ENCODE measurements around the gene HOXA6.

The HOXA6 gene

DNA sequence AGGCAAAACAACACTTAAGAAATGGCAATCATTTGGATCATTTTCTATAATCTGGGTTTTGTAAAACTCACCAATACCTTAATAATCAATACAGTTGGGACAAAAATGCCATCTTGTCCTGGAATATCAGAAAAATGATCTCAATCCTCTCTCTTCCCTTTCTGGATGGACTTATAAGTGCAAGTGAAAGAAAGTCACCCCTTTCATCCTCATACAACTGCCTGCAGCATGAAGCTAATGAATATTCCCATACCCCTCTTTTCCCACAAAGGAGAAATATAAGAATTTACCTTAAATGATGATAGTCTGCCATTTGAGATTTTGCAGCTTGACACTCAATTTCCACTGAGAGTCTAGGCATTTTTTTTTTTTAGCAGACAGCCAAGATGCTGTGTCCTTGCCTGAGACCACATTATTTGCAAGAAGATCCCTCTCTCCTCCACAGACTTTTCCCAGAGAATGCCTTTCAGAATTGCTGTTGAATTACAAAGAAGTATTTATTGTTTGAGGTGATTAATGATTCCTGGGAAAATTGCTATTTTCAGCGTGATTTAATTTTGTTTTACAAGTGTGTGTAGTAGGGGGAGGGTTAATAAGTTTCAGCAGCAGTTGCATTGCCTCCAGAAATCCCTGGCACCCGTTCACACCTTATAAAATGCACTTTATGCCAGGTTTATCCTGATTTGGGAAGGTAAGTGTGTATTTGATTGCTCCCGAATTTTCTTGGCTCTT is 20.8 kb downstream of the HOXA6 start:
- Mint-ChIP-seq H3K36me3 (ENCODE audit: low read depth) (peaks cover 66% of the 10 kb centered on the region), H3K9me3 (no peaks in the 10 kb centered on the region), H3K27ac (peak overlapping the region; percentile 98 to 100 (median 99)), H3K27me3 (ENCODE audit: low read depth) (peaks cover 5% of the 10 kb centered on the region), H3K4me3 (peak overlapping the region; percentile 67 to 91 (median 83)), H3K4me1 (peaks cover 84% of the 10 kb centered on the region)
- TF ChIP-seq, protein P1, sequence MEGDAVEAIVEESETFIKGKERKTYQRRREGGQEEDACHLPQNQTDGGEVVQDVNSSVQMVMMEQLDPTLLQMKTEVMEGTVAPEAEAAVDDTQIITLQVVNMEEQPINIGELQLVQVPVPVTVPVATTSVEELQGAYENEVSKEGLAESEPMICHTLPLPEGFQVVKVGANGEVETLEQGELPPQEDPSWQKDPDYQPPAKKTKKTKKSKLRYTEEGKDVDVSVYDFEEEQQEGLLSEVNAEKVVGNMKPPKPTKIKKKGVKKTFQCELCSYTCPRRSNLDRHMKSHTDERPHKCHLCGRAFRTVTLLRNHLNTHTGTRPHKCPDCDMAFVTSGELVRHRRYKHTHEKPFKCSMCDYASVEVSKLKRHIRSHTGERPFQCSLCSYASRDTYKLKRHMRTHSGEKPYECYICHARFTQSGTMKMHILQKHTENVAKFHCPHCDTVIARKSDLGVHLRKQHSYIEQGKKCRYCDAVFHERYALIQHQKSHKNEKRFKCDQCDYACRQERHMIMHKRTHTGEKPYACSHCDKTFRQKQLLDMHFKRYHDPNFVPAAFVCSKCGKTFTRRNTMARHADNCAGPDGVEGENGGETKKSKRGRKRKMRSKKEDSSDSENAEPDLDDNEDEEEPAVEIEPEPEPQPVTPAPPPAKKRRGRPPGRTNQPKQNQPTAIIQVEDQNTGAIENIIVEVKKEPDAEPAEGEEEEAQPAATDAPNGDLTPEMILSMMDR (IDR thresholded peaks at IDR 0.05; ENCODE audit: unreplicated experiment in 3 of 3): no peak

DNA sequence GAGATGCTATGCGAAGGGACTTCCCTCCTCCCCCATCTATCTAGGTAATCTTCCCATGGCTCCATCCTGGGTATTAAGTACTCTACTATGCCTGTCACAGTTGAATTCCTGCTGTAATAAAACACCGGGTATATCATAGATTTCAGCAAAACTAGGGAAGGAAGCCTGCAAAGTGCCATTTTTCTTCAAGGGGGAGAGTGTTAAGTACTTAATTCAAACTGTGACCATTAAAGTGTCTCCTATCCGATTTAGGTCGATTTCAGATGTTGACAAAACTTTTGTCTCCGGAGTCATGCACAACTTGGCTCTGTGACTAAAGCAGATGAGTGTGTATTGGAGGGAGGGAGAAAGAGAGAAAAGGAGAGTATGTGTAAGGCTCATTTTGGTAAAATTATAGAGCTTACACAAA is 21.6 kb downstream of the HOXA6 start:
- TF ChIP-seq, protein P1 (IDR thresholded peaks at IDR 0.05; ENCODE audit: unreplicated experiment in 3 of 3): no peak
- peak overlapping the region; percentile 90 to 93 (median 91) for H3K4me3 Mint-ChIP-seq
- peaks cover 5% of the 10 kb centered on the region for H3K27me3 Mint-ChIP-seq (ENCODE audit: low read depth)
- no peaks in the 10 kb centered on the region for H3K9me3 Mint-ChIP-seq
- peak overlapping the region; percentile 98 to 100 (median 99) for H3K27ac Mint-ChIP-seq
- H3K4me1 Mint-ChIP-seq: peaks cover 85% of the 10 kb centered on the region
- peaks cover 72% of the 10 kb centered on the region for H3K36me3 Mint-ChIP-seq (ENCODE audit: low read depth)

DNA sequence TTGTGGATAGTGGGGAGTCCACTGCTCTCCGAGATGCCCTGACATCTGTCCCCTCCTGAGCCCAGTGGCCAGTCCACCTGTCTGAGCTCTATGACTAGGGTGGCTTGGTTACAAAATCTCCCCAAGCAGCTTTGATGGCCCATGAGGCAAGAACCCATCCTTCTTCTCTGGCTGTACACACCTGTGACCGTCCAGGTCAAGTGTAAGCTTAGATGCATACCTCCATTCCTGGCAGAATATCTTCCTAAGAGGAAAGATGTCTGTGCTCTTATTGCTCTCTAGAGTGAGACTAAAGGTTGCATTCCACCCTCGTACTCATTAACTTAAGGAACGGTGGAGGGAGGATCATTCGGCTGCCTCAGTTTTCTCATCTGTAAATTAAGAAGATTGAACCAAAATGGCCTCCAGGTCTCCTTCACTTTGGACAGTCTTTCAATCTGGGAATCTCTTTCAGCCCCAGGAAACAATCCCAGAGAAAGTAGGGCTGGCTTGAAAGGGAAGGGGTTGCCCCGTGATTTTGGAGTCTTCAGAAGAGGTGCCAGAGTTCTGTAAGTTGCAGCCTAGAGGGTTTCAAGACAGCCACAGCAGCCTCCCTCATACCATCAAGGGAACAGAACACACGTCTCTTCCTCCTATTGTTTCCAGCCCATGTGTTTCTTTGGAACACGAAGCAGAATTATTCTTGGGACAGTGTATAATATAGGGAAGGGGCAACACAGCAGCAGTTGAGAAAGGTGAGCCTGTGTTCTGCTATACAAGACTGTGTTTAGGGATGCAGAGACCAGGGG is 22.5 kb downstream of the HOXA6 start:
- Mint-ChIP-seq H3K4me3 (peak overlapping the region; percentile 90 to 93 (median 91)), H3K27ac (peak overlapping the region; percentile 98 to 100 (median 99)), H3K27me3 (ENCODE audit: low read depth) (peaks cover 5% of the 10 kb centered on the region), H3K4me1 (peaks cover 94% of the 10 kb centered on the region), H3K36me3 (ENCODE audit: low read depth) (peaks cover 80% of the 10 kb centered on the region), H3K9me3 (no peaks in the 10 kb centered on the region)
- TF ChIP-seq, protein P1 (IDR thresholded peaks at IDR 0.05; ENCODE audit: unreplicated experiment in 3 of 3): no peak

DNA sequence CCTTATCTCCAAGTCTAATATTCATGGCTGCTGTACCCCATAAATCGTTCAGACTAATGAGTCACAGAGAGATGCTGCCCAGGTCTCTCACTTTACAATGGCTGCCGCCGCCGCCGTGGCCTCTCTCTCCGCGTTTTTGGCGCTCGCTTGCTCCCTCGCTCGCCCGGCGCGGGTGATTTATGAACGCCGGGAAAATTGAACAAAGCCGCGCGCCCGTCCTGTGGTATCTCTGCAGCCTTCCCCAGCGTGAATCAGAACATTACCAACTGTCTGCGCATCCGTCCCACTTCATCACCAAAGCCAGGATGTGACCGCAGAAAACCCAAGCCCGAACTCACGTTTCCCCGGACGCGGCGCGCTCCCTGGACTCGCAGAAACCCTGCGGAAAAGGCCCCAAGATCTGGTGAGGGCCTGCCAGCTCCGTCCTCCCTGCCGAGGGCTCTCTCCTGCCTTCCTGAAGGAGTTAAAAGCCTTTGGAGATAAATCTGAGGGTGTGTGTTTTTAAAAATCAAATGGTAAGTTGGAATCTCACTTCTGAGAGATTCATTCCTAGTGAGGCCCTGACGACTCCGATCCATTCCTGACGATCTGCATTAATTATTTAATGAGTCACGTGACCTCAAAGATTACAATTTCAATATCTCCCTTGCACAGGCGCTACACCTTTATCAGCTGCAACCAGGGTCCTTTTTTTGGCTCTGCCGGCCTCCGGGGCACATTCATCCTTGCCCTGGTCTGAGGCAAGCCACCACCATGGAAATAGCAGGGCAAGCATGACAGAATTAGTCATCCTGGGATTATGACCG is 23.3 kb downstream of the HOXA6 start:
- H3K27ac Mint-ChIP-seq: peak overlapping the region; percentile 98 to 100 (median 99)
- peaks cover 98% of the 10 kb centered on the region for H3K4me1 Mint-ChIP-seq
- TF ChIP-seq, protein P1 (IDR thresholded peaks at IDR 0.05; ENCODE audit: unreplicated experiment in 3 of 3): no peak
- H3K27me3 Mint-ChIP-seq (ENCODE audit: low read depth): peaks cover 5% of the 10 kb centered on the region
- H3K4me3 Mint-ChIP-seq: peak overlapping the region; percentile 90 to 93 (median 91)
- H3K36me3 Mint-ChIP-seq (ENCODE audit: low read depth): peaks cover 87% of the 10 kb centered on the region
- H3K9me3 Mint-ChIP-seq: no peaks in the 10 kb centered on the region

DNA sequence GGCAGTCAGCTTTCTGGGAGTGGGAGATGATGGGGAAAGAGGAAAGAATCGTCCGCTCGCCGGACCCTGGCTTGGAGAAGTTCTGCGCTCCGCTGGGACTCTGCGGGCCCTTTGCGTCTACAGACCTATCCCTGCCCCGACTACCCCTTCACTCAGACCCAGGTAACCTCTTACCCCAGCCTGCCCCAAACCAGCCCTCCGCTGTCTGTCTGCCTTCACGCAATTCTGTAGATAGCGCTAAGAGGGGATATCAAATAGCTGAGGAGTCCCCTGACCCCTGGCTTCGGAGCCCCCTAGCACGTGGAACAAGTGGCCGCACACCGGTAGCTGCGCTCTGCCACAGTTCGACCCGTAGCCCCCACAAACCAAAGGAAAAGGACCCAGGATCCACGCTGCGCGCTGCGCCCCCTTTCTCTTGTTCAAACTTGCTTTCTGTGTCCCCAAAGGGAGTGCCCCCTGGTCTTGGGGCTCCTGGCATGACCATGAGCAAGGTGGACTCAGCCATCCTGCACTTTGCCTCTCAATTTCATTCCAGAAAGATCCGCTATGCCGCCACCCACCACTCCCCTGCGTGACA is 24.0 kb downstream of the HOXA6 start:
- peaks cover 88% of the 10 kb centered on the region for H3K36me3 Mint-ChIP-seq (ENCODE audit: low read depth)
- H3K4me3 Mint-ChIP-seq: peak overlapping the region; percentile 90 to 93 (median 91)
- TF ChIP-seq, protein P1 (IDR thresholded peaks at IDR 0.05; ENCODE audit: unreplicated experiment in 3 of 3): no peak
- H3K4me1 Mint-ChIP-seq: peaks cover 98% of the 10 kb centered on the region
- H3K27ac Mint-ChIP-seq: peak overlapping the region; percentile 98 to 100 (median 99)
- H3K9me3 Mint-ChIP-seq: no peaks in the 10 kb centered on the region
- H3K27me3 Mint-ChIP-seq (ENCODE audit: low read depth): peaks cover 3% of the 10 kb centered on the region
